HG03432 (cell line): Measurements from ENCODE around the gene PGLYRP4.

ENCODE experiments used
- ATAC-seq: cut with Tn5 transposase; IDR thresholded peaks from one replicate; pipeline ENCODE4 v1.9.1; 2021; ENCODE audit warnings: mild to moderate bottlenecking, moderate library complexity; ENCODE audit not compliant: unreplicated experiment

Gene PGLYRP4

GRCh38 chr1:153379591-153379990 lies 30.9 kb upstream of the PGLYRP4 start:
- no peak for ATAC-seq

- ATAC-seq: no peak
These were observed 26.9 kb upstream of the PGLYRP4 start, which contains the start of gene S100A12 for GRCh38 chr1:153375511-153375910. Gene S100A12 (minus strand): TSS chr1:153375621. CDS start chr1:153374592, 1,029 bp downstream.

DNA sequence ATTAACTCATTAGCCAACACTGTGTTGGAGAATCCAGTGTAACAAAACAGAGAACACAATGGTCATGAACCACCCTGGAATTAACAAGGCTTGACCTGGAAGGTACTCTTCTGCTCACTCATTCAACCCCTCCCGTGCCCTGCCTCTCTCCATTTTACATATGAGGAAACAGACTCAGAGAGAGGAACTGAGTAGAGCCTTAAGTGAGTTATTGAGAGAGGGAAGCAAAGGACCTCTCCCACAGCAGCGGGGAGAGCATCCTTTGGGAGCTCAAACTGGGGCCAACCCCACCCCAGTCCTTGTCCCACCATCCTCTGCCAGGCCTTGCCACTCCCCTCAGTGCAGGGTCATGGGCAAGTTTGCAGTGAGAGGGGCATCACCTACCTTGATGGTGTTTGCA lies 25.4 kb upstream of the PGLYRP4 start:
- no peak for ATAC-seq

DNA sequence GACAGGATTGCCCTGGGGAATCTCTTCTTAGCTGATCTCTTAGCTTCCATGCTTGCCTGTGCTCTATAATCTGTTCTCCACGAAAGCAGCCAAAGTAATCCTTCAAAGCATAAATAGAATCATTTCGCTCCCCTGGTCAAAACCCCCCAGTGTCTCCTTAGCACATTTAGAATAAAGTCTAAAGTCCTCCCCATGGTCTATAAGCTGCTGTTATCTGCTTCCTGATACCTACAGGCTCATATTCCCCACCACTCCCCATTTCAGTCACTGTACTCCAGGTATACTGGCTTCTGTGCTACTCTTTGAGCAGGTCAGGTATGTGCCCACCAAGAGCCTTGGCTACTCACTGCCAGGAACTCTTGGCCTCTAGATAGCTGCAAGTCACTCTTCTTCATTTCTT lies 23.9 kb upstream of the PGLYRP4 start:
- no peak for ATAC-seq

DNA sequence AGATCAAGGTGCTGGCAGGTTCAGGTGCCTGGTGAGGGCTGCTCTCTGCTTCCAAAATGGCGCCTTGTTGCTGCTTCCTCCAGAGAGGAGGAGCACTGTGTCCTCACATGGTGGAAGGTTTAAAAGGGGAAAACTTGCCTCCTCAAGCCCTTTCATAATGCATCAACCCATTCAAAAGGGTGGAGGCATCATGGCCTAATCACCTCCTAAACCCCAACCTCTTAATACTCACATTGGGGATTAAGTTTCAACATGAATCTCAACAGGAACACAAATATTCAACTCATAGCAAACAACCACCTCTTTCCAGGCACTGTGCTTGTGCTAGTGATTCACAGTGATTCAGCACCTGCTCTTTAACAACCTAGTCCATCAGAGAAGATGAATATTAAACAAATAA lies 22.6 kb upstream of the PGLYRP4 start:
- ATAC-seq: no peak

DNA sequence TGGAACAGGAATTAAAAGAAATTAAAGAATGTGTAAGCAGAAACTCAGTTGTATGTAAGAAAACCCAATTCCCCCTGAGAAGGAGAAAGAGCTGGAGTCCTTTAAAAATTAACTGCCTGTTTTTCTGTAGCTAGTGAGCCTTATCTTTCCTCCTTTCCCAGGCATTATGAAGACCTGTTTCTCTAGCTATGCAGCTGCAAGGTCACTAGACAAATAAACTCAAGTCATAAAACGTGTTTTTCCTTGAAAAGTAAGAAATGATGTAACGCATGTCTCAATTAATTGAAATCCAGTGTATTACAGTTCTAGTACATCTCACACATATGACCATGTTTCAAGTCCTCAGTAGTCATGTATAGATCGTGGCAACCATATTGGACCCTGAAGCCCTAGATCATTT lies 21.5 kb upstream of the PGLYRP4 start:
- no peak for ATAC-seq

DNA sequence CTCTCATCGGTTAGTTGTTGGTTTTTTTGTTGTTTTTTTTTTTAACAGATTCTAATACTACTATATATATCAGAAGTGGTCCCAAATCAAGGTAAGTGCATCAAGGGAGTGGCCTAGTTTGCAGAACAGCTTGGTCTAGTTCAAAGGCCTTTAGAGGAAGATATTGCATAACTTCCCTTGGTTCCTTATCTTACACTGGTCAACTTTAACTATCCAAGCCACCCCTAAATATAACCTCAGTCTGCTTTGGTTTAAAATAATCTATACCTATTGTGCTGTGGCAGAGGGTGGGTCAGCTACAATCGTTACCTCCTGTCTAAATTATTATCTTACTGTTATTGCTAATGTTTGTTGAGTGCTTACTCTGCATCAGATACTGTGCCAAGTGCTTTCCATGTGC lies 19.9 kb upstream of the PGLYRP4 start:
- ATAC-seq: no peak

DNA sequence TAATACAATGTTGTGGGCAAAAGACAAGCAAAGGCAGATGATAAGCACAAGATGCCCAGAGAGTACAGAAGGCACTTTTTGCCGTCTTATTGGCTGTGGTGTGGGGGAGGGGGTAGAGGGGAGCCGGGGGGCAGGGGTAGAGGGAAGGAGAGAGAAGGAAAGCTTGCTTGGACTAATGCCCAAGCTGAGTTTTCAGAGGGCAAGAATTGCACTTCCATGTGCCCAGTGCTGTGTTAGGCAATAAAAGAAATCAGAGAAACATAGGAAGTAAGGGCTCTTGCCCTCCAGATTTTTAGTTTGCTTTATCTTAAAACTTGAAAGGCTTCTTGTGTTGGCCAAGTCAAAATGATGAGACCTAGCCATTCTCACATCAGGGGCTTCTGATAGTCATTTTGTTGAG lies 18.4 kb upstream of the PGLYRP4 start:
- ATAC-seq: no peak

DNA sequence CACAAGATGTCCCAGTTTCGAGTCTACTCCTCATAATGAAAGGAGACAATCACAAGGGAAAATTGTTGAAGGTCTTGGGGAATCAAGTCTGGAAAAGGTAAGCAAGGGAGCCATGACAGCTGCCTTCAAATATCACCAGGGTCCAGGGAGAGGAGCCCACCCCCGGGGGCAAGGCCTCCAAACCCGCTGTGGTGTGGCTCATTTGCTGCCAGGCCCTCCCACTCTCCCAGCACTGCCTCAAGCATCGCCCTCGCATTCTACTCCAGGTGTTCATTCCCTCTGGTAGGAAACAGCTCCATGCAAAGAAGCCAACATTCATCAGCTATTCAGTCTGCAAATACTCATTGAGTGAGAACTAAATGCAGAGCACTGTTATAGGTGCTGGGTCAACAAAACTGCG lies 17.6 kb upstream of the PGLYRP4 start:
- ATAC-seq: no peak

DNA sequence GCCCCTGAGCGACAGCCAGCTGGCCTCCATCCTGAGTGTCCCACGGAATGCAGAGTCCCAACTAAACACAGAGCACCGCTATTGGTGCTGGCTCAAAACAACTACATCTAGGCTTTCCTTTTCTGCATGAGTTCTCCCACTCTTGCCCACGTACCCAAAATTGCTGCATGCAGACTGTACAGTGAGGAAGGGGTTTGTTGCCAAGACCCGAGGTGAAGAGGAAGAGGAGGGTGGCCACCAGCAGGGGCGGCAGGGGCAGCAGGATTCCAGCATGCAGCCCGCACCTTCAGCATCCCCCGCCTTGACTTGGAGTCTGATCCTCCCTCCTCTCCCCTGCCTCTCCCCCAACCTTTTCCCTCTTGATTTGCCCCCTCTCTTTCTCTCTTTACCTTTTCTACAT lies 17.1 kb upstream of the PGLYRP4 start:
- no peak for ATAC-seq

DNA sequence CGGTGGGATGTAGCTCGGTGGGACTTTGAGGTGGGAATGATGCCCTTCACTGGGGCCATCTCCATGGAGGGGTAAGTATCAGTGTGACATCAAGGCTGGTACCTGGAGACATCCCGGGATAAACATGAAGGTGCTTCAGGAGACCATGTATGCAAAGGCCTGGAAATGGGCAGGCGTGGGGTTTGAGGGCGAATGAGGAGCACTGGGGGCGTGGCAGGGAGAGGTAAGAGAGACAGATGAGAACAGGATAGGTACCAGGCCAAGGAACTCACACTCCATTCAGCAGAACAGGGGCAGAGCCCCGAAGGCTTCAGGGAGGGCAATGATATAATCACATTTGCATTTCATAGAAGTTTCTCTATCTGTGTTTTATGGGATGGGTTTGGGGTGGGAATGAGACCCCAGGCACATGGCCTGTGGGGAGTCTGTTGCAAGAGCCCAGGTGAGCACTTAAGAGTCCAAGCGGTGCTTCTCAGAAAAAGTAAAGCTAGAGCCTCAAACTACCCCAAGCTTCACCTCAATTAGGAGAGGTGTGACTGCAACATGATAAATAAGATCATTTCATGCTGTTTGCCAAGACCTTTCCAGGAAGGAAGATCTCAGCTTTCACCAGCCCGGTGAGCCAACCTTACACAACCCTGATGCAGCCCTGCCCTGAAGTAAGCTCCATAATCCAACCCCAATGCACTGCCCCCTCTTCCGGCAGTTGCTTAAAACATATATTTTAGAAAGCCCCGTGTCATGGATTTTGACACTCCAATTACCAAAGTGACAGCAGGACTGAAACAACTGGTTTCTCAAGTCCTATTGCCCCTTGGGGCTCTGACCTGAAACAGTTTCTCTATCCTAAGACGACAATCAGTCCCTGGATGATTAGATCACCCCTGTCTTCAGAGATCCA lies 16.4 kb upstream of the PGLYRP4 start:
- ATAC-seq: no peak

DNA sequence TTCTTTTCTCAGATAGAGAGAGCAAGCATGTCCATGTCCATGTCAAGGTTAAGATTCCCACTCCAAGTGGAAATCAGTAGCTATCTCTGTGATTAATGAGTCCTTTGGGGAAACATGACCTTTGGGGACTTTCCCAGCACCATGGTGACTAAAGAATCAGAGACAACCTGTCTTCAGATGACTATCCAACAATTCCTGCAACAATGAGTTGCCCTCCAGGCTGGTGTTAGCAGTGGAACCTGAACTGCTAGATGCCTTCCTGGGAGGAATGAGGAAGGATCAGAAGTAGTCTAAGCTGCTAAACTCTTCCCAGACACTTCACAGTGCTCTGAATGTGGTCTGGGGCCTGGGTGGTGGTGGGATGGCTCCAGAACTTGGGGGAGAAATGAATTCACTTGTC lies 15.5 kb upstream of the PGLYRP4 start:
- no peak for ATAC-seq

DNA sequence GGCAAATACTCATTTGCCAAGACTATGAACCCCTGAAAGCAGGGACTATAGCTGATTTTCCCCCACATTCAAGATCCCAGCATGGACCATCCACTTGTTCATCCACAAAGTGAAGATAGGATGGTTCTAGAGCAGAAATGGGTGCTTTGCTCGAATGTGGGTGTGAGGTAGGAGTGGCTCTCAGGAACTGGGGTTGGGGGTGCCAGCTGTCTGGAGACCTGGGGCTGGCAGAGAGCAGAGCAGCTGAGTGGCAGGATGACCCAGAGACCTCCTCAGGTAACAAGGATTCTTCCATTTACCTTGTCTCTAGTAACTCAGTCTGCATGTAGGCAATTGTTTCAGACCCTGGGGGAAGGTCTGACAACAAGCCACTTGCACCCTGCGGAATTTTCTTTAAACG lies 15.0 kb upstream of the PGLYRP4 start:
- no peak for ATAC-seq

GRCh38 chr1:153362187-153362775 lies 13.6 kb upstream of the PGLYRP4 start:
- ATAC-seq: no peak

- no peak for ATAC-seq
These were observed 13.0 kb upstream of the PGLYRP4 start for GRCh38 chr1:153361480-153362109.

- no peak for ATAC-seq
These were observed 12.2 kb upstream of the PGLYRP4 start for GRCh38 chr1:153360592-153361479.

- no peak for ATAC-seq
These were observed 11.5 kb upstream of the PGLYRP4 start for GRCh38 chr1:153360190-153360589.

GRCh38 chr1:153359241-153359640 lies 10.6 kb upstream of the PGLYRP4 start:
- ATAC-seq: no peak

- no peak for ATAC-seq
These were observed 10.0 kb upstream of the PGLYRP4 start for GRCh38 chr1:153358691-153358975.

GRCh38 chr1:153357853-153358690 lies 9.4 kb upstream of the PGLYRP4 start, which contains the start of gene S100A9:
Gene S100A9 (plus strand): TSS chr1:153357854. CDS start chr1:153358284, 430 bp downstream.
- ATAC-seq: no peak
